ENCODE results near the gene DEFB124.
"Not testable (repeated sequence)": the region's sequence is repeated elsewhere in the genome, so short reads cannot be mapped to it uniquely, and the experiment has no call there.

The DEFB124 gene

DNA sequence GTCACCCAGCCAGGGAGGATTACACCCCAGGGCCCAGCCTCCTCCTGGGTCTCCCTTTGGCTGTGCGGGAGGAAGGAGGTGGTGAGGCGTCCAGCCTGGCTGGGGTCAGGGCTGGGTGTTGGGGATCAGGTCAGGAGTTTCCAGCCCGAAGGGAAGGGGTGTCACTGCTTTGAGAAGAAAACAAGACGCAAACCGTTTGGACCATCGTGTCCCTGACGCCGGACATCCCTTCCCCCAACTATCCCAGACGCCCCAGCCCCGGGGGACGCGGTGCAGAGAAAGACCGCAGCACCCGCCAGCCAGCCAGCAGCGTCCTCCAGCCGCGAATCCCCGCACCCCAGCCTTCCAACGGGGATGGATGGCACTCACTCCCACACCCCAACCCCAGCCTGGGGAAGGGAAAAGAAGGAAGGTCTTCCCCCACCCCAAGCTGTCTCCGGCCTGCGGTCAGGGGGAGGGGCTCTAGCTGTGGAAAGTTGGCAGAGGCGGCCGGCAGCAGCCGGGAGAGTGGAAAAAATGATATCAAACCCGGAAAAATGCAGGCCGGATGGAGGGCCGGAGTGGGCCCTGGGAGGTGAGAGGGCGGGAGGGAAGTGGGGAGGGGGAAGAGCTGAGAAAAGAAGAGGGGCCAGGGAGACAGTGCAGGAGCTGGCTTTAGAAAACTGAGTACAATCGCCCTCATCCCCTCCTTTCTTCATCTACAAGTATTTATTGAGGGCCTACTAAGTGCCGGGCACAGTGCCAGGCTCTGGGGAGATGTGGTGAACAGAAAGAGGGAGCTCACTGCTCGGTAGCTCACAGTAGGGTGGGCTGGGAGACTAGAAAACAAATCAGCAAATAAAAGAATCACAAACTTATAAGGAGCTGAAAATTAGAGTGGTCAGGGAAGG lies 10.8 kb upstream of the DEFB124 start:
- DNase-seq: no peak

DNA sequence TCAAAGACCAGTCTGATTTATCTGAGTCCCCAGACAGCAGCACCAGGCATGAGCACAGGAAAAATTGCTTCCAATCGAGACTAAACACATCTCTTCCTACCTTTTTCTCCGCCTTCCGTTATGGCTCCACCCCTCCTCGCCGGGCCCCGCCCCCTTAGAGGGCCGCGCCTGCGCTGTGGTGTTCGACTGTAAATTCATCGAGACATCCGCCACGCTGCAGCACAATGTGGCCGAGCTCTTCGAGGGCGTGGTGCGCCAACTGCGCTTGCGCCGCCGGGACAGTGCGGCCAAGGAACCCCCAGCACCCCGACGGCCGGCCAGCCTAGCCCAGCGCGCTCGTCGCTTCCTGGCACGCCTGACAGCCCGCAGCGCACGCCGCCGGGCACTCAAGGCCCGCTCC lies 9.1 kb upstream of the DEFB124 start:
- no peak for DNase-seq

DNA sequence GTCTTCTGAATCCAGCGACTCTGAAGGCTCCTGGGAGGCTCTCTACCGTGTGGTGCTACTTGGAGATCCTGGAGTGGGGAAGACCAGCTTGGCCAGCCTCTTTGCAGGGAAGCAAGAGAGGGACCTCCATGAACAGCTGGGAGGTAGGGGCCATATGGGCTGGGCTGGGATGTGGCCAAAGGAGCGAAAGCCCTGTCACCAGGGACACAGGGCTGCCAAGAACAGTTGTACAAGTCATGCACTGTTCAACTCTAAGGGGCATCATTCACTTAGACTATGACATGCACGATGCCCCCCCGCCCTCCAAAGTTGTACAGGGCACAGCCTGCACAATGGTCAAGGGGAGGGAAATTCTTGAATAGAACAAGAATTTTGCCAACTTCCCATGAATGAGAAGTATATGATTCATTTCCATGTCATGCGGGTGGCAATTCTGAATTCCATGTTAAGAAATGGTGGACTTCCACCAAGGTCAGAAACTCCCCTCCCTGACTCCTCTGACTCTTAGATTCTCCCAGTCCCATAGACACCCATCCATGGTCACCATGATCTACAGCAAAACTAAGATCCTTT lies 1.8 kb upstream of the DEFB124 start:
- no peak for DNase-seq

DNA sequence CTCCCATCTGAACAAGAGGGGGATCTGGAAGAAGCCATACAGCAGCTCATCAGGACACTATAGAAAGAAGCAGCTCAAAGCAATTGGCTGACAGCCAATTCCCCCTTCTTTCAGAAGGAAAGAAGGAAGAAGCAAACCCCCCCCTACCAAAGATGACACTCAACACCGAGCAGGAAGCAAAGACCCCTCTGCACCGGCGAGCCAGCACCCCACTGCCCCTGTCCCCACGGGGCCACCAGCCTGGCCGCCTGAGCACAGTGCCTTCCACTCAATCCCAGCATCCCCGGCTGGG lies 1.3 kb upstream of the DEFB124 start:
- no peak for DNase-seq

DNA sequence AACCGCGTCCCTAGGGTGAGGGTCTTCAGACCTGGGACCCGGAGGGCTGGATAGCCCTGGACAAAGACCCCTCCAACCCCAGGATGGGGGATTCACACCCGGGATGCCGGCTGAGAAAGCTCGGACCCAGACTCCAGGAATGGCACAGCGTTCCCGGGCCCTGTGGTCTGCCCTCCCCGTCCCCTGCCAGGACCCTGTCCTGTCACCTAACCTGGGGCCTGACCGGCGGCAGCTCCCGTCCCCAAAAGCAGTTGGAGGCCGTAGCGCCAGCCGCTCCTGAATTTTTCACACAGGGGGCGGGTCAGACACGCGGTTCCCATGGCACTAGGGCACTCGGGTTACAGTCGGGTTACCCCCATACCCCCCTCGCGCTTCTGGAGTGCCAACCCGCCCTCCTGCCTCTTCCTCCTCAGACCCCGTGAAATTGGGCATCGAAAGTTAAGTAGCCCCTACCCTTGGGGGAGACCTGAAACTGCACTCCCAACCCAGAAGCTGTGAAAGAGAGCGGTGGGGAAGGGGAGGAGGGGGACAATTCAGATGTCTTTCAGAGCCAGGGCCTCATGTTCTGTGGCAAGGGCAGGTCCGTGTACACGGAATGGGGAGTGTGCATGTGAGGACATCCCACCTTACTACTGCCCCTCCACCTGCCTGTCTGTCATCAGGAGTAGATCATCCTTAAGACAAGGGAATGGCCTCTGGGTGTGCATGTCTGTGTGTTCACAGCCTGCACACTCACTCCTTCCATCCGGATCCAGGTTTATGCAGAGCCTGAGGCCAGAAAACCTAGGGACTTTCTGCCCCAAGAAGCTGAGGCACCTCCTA lies 756 bp upstream of the DEFB124 start:
- no peak for DNase-seq

DNA sequence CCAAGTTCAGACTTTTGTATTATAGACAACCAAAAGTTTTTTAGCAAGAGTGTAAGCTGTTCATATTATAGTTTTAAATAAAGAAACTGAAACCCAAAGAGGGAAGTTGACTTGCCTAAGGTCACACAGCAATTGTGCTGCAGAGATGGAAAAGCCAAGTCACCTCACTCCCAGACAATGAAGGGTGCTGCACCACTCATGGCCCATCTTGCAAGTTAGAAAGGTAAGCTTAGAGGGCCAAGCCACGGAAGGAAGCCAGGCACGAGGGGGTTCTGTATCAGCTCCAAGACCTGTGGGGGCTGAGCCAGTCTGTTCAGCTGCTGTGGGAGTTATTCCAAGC lies 860 bp downstream of the DEFB124 start:
- no peak for DNase-seq

DNA sequence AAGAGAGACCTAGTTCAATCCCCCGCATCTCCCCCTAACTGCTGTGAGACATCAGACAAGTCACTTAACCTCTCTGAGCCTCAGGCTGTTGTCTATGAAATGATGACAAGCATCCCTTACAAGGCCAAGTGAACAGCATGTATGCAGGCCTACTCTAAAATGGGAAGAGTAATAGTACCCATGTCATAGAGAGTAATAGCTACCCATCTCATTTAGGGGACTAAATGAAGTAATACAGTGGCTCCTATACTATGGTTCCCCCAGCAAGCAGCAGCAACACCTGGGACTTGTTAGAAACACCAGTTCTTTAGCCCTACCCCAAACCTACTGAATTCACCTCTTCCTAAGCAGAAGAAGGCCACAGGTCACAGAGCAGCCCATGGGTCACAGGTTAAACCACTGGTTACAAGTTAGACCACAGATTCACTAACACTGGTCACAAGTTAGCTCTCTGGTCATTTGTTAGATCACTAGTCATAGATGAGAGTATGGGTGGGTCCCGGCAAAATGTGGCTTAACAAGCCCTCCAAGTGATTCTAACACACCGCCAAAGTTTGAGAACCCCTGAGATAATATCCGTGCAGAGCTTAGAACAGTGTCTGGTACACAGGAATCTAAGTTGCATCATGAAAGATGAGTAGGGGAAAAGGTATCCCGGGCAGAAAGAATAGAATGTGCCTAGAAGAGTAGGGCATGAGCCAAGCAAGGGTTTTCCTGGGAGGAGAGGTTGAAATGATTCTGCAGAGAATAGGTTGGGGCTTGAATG lies 1.4 kb downstream of the DEFB124 start:
- no peak for DNase-seq

DNA sequence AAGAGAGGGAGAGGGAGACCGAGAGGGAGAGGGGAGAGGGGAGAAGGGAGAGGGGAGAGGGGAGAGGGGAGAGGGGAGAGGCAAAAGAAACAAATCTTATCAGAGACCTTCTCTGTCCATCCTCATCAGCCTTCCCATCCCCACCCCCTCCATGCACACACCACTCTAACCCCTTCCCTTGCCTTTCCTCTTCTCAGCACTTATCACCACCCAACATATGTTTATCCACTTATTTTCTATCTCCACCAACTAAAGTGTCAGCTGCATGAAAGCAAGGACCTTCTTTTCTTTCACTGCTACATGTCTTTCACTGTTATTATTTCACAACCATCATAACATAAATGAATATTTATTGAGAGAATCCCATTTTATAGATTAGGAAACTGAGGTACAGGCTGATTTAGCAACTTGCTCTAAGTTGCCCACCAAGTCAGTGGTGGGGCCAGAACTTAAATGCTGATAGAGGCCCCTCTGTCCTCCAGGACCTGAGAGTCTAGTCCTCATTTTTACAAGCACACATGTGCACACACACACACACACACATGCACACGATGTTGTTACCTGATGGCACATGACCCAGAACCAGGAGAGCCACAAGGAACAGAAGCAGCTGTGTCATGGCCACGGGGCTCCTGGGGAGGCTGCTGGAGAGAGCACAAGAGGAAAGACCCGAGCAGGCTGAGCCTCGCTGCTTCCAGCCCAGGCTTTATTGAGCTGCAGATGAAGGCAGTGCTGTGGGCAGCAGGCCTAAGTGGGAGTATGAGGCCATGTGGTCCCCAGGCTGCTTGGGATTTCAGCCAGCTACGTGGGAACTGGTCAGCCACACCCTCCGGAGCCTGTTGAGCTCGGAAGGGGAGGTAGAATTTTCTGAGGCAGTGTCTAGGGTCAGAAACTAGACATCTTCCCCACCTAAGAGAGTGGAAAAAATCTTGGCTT lies 2.3 kb downstream of the DEFB124 start:
- DNase-seq: no peak

DNA sequence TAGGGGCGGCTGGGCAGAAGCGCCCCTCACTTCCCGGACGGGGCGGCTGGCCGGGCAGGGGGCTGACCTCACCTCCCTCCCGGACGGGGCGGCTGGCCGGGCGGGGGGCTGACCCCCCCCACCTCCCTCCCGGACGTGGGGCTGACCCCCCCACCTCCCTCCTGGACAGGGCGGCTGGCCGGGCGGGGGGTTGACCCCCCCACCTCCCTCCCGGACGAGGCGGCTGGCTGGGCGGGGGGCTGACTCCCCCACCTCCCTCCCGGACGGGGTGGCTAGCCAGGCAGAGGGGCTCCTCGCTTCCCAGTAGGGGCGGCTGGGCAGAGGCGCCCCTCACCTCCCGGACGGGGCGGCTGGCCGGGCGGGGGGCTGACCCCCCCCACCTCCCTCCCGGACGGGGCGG lies 4.0 kb downstream of the DEFB124 start:
- DNase-seq: not testable (repeated sequence)

DNA sequence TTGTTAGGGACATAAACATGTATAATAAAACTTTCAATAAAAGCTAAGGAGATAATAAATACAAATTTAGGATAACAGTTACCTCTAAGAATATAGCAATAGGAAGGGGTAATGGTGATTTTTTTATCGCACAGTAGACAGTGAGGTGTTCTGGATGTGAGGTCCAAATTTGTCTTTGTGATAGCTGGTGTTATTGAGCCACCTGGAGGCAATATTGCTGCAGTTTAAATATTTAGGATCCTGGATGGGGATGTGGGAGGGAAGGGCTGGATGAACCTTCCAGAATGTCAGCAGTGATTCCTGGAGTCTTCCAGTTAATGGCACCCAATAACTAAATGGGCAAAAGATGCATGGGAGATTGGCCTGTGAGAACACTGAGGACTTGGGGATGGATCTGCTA lies 20.6 kb downstream of the DEFB124 start:
- DNase-seq: no peak

DNA sequence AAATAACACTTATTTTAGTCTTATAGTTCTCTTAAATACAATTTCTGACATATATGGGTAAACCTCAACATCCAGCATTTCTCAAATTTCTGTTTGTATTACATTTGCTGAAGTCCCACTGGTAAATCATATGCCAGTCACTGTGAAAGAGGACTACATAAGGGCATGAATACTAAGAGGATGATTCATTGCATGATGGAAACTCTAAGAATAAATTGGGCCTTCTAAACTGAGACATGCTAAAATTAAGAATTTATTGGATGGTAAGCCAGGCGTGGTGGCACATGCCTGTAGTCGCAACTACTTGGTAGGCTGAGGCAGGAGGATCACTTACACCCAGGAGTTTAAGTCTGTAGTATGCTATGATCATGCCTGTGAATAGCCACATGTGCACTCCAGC lies 22.4 kb downstream of the DEFB124 start:
- DNase-seq: no peak

DNA sequence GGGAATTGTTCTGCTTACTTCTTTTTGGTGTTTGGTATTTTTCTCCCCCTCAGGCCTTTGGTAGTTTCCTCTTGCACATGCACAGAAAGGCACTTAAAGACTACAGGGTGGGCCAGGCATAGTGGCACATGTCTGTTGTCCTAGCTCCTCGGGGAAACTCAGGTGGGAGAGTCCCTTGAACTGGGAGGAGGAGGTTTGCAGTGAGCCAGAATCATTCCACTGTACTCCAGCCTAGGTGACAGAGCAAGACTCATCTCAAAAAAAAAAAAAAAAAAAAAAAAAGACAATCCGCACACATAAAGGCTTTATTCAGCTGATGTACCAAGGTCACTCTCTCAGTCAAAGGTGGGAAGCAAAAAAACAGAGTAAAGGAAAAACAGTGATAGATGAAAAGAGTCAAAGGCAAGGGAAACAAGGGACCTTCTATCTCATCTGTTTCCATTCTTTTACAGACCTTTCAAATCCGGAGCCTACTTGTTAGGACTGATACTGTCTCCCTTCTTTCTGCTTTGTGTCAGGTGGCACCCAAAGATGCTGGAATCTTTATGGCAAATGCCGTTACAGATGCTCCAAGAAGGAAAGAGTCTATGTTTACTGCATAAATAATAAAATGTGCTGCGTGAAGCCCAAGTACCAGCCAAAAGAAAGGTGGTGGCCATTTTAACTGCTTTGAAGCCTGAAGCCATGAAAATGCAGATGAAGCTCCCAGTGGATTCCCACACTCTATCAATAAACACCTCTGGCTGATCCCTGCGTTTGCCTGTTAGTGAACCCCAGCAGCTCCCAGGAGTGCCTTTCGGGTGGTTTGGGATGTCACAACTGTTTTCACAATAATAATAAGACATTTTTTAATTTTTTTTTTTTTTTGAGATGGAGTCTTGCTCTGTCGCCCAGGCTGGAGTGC lies 25.2 kb downstream of the DEFB124 start:
- no peak for DNase-seq

DNA sequence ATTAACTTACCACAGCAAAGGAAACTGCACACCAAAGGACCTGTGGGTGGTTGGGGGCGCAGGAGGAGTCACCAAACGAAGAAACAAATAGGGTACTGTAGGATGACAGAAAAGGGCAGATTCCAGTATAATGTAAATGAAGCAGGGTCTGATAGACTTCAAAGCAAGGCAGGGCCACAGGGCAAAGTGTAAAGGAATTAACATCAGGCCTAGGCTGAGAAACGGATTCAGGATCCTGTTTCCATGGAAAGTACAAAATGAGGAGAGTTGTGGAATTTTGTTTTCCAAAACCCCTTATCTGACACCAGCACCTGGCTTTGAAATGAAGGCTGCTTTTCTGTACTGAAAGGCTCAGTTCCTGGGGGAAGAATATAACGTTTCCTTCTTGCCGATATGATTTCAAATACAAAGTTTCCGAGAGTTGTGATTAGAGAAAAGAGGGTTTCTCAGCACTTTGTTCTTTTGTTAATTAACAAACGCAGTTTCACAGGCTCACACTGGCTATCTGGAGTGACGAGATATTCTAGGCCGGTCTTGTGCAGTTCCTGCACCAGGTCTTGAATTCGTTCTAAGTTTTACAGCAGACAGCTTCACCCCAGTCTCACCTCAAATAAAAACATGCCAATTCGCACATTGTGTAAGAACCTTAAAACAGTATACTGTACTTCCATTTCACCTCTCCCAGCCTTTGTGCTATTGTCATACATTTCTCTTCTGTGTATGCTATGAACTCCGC lies 28.7 kb downstream of the DEFB124 start:
- no peak for DNase-seq

DNA sequence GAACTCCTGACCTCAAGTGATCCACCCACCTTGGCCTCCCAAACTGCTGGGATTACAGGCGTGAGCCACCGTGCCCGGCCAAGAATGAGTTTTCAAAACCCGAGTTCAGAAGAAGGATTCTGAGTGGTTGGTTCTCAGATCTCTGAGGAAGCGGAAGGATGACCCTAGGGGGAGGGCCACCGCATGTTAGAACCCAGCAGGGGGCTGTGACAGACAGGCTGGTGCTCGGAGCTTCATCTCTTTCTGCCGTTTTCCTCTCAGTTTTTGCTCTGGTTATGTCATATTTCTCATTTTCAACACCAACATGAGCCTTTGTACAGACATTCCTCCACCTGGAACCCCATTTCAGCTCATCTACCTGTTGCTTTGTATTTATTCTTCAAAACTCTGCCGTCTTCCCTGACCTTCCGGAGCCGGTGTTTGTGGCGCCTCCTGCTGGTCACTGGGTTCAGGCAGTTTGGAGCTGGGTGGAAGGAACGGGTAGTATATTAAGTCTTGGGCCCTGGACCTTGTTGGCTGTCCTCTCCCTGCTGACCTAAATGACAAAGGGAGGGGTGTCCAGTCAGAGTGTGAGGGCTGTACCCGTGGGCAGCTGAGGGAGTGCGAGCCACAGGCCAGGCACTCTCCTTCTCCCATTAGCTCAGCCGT lies 34.8 kb downstream of the DEFB124 start, which contains the start of gene DEFB123:
Gene DEFB123, plus strand, starts transcription at position 621 of the 648 bp plus-strand sequence. CDS start 67 bp downstream, outside the sequence.
- DNase-seq: no peak

DNA sequence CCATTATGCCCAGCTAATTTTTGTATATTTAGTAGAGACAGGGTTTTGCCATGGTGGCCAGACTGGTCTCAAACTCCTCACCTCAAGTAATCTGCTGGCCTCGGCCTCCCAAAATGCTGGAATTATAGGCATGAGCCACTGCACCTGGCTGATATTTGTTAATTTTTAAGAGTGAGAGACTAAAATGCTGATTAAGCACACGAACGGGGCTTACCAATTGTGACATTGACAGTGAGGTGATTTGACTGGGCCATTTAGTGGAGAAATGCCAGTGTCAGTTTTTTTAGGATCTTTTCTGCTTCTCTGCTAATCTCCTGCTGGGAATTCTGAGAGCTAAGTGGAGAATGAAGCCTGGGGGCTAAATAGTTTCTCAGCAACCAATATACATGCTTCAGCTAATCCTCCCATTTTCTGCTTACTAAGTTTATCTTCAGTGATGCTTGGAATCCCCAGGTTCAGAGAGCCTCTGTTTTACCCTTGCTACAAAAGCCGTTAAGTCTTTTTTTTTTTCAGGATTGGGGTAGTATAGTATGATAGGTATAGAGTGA lies 44.3 kb downstream of the DEFB124 start:
- no peak for DNase-seq

DNA sequence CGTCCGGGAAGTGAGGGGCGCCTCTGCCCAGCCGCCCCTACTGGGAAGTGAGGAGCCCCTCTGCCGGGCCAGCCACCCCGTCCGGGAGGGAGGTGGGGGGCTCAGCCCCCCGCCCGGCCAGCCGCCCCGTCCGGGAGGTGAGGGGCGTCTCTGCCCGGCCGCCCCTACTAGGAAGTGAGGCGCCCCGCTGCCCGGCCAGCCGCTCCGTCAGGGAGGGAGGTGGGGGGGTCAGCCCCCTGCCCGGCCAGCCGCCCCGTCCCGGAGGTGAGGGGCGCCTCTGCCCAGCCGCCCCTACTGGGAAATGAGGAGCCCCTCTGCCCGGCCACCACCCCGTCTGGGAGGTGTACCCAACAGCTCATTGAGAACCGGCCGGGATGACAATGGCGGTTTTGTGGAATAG lies 47.4 kb downstream of the DEFB124 start:
- not testable (repeated sequence) for DNase-seq

DNA sequence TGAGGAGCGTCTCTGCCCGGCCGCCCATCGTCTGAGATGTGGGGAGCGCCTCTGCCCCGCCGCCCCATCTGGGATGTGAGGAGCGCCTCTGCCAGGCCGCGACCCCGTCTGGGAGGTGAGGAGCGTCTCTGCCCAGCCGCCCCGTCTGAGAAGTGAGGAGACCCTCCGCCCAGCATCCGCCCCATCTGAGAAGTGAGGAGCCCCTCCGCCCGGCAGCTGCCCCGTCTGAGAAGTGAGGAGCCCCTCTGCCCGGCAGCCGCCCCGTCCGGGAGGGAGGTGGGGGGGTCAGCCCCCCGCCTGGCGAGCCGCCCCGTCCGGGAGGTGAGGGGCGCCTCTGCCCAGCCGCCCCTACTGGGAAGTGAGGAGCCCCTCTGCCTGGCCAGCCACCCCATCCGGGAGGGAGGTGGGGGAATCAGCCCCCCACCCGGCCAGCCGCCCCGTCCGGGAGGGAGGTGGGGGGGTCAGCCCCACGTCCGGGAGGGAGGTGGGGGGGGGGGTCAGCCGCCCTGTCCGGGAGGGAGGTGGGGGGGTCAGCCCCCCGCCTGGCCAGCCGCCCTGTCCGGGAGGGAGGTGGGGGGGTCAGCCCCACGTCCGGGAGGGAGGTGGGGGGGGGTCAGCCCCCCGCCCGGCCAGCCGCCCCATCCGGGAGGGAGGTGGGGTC lies 47.9 kb downstream of the DEFB124 start:
- not testable (repeated sequence) for DNase-seq

DNA sequence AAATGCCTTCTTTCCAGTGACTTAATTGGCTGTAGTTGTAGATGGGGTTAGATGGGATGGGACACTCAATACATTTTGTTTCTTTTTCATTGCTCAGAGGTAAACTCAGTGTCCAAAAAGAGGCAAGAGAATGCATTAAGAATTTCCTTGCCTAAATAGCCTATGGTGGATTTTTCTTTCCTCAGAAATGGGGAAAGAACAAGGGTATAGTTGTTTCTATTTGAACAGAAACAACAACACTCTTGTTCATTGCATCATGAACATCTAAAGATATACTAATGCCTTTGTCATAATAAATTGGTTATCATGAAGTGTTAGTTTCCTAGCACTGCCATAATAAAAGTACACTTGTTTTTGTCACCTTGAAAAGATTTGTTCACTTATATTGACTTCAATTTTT lies 49.1 kb downstream of the DEFB124 start:
- no peak for DNase-seq

DNA sequence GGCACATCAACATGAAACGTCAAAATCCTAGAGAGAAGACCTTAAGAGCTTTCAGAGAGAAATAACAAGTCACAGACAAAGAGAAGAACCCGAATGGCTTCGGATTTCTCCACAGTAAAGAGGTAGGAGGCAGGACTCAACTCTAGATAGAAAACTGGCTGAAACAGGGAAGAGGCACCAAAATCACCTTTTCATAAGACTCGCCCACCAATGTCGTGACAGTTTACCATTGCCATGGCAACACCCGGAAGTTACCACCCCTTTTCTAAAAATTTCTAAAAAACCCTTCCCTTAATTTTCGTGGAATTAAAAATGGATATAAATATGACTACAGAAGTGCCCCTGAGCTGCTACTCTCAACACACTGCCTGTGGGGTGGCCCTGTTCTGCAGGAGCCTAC lies 56.6 kb downstream of the DEFB124 start:
- DNase-seq: no peak
